AG10803 (cell line): Measurements from ENCODE around the gene DNASE1L1.
"Not testable (repeated sequence)": the region's sequence is repeated elsewhere in the genome, so short reads cannot be mapped to it uniquely, and the experiment has no call there.

Source experiments
- DNase-seq: peaks from one replicate; pipeline ENCODE4 v3.0.0; 2010; ENCODE audit warnings: low read depth
- H3K4me3 ChIP-seq: 2 replicates; pipeline ENCODE4 v1.5.1; 2011; ENCODE audit warnings: mild to moderate bottlenecking, low read length, control low read depth
- CTCF ChIP-seq: conservative IDR thresholded peaks from 2 replicates; pipeline ENCODE4 v1.5.1; 2011; ENCODE audit warnings: mild to moderate bottlenecking, low read length, control low read depth, inconsistent platforms

The DNASE1L1 gene

GRCh38 chrX:154403858-154404257 lies 5.2 kb downstream of the DNASE1L1 start:
- no peak for TF ChIP-seq CTCF
- no peak for DNase-seq
- H3K4me3 ChIP-seq, result no peak overlapping the region

- DNase-seq, result no peak
- H3K4me3 ChIP-seq, result no peak overlapping the region
- no peak for TF ChIP-seq CTCF
Observed at GRCh38 chrX:154403192-154403591, 5.9 kb downstream of the DNASE1L1 start.

- H3K4me3 ChIP-seq, result no peak overlapping the region
- no peak for TF ChIP-seq CTCF
- no peak for DNase-seq
Observed at GRCh38 chrX:154402622-154403127, 6.4 kb downstream of the DNASE1L1 start.

- no peak overlapping the region for H3K4me3 ChIP-seq
- no peak for DNase-seq
- TF ChIP-seq CTCF, result no peak
Observed at GRCh38 chrX:154401918-154402621, 7.0 kb downstream of the DNASE1L1 start.

- no peak for TF ChIP-seq CTCF
- H3K4me3 ChIP-seq, result no peak overlapping the region
- DNase-seq, result peak; percentile 29
Observed at GRCh38 chrX:154401045-154401799, 7.8 kb downstream of the DNASE1L1 start.

- DNase-seq, result not testable (repeated sequence)
- H3K4me3 ChIP-seq, result peak overlapping the region; percentile 87
Observed at GRCh38 chrX:154400369-154400817, 8.7 kb downstream of the DNASE1L1 start.

GRCh38 chrX:154399527-154400368 lies 9.3 kb downstream of the DNASE1L1 start:
- no peak; the same call in 1 of the 2 replicates for TF ChIP-seq CTCF
- DNase-seq, result no peak
- H3K4me3 ChIP-seq, result peak overlapping the region; percentile 87
